ENCODE results near the gene HEPACAM2. TPM values are rescaled to one million over a fixed set of nuclear protein-coding genes. Genes with fewer than 3 reads are reported as not detected.

The HEPACAM2 gene
- polyA plus RNA-seq, 1 of the 3 experiments (the other 2 are of a cell fraction): not detected

DNA sequence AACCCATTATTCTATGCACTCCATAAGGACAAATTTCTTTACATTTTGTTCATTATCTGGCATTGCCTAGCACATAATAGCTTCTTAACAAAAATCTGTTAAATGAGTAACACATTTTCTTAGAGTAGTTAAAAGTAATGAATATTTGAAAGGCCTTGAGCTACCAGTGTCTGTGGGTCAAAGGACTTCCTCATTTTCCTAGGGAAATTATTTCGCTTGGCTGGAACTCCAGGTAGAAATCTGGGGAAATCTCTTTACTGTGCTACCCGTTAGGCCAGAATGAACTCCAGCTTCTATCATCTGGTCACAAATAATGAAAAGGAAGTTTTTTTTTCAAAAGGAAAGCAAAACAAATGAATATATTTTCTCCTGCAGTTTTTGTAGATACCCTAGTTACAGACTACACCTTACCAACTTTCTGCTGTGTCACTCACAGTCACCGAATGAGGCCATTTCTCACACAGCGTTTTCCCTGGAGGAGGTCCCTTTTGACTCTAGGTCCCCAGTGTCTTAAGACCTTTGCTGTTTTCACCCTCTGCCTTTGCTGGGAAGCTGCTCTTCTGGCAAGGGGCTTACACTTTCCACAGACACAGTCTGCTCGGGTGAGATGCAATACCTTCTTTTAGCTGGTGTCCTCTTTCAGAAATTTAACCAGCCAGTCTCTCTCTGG, 79.7 kb downstream of the HEPACAM2 start (continued):
- TF ChIP-seq, protein P1, sequence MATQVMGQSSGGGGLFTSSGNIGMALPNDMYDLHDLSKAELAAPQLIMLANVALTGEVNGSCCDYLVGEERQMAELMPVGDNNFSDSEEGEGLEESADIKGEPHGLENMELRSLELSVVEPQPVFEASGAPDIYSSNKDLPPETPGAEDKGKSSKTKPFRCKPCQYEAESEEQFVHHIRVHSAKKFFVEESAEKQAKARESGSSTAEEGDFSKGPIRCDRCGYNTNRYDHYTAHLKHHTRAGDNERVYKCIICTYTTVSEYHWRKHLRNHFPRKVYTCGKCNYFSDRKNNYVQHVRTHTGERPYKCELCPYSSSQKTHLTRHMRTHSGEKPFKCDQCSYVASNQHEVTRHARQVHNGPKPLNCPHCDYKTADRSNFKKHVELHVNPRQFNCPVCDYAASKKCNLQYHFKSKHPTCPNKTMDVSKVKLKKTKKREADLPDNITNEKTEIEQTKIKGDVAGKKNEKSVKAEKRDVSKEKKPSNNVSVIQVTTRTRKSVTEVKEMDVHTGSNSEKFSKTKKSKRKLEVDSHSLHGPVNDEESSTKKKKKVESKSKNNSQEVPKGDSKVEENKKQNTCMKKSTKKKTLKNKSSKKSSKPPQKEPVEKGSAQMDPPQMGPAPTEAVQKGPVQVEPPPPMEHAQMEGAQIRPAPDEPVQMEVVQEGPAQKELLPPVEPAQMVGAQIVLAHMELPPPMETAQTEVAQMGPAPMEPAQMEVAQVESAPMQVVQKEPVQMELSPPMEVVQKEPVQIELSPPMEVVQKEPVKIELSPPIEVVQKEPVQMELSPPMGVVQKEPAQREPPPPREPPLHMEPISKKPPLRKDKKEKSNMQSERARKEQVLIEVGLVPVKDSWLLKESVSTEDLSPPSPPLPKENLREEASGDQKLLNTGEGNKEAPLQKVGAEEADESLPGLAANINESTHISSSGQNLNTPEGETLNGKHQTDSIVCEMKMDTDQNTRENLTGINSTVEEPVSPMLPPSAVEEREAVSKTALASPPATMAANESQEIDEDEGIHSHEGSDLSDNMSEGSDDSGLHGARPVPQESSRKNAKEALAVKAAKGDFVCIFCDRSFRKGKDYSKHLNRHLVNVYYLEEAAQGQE (IDR thresholded peaks at IDR 0.05; ENCODE audit: low read depth, low read length): no peak

DNA sequence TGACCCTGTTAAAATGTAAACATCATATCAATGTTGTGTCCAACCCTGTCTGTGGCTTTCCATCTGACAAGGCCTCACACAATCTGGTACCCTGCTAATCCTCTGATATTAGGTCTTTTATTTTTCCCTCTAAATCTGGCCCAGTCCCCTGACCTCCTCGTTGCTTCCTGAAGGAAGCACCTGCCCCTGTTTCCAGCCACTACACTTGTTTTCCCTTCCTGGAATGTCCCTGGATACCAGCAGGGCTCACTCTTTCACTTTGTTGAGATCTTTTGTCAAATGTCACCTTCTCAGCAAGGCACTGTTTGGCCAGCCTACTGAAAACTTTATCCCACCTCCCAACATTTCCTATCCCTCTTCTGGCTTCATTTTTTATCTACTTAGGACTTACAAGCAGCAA, 80.2 kb downstream of the HEPACAM2 start:
- 0 out of 2 replicates have a peak overlapping the region, but pooled peaks have one; percentile 85 for H3K4me2 ChIP-seq
- WGBS (ENCODE audit: low lambda C conversion rate): 55% methylated on average over 1 of the region's 1 CpG
- no peaks in the 10 kb centered on the region for H3K9me3 ChIP-seq
- peaks cover 0 to 9% of the 10 kb centered on the region in 2 experiments; a peak in 3 of 4 replicates for H3K4me1 ChIP-seq (ENCODE audit: control insufficient read depth in 1 of 2, insufficient read depth in 2 of 2, low read depth in 1 of 2, low read length in 1 of 2)
- H2AFZ ChIP-seq (ENCODE audit: low read depth): 0 out of 2 replicates have a peak overlapping the region, but pooled peaks have one; percentile 95
- CTCF ChIA-PET: interaction anchor here (0.7 to 1.5 kb wide), 2 partner anchors 13 to 14 kb away, joined by 3 to 4 read pairs; no protein-coding TSS in a partner anchor
- H3K27ac ChIP-seq (ENCODE audit: low read depth in 2 of 2, low read length in 1 of 2): no peak overlapping the region
- no peaks in the 10 kb centered on the region for H3K9me2 ChIP-seq
- no peaks in the 10 kb centered on the region; the same call in 1 of the 2 replicates for H3K79me2 ChIP-seq (ENCODE audit: insufficient read depth)
- no peak overlapping the region for H3K4me3 ChIP-seq (ENCODE audit: low read depth in 2 of 2, low read length in 1 of 2)
- H3K9ac ChIP-seq: no peak overlapping the region
- H3F3A ChIP-seq (replicated peaks; ENCODE audit: insufficient read depth): peaks cover 15% of the 10 kb centered on the region
- no peak for TF ChIP-seq NRF1 (IDR thresholded peaks at IDR 0.05; ENCODE audit: low read depth, low read length)
- no peak for TF ChIP-seq ELF1 (IDR thresholded peaks at IDR 0.05)
- no peak for TF ChIP-seq GABPA (IDR thresholded peaks at IDR 0.05; ENCODE audit: low read depth)
- no peaks in the 10 kb centered on the region for H4K20me1 ChIP-seq (ENCODE audit: insufficient read depth)
- no peaks in the 10 kb centered on the region for H3K27me3 ChIP-seq (ENCODE audit: insufficient read depth)
- POLR2A ChIA-PET: no interaction called here
- DNase-seq: no peak
- H3K36me3 ChIP-seq (replicated peaks in 1 of 2; ENCODE audit: control insufficient read depth in 1 of 2, insufficient read depth in 2 of 2, low read length in 1 of 2): peaks cover 4 to 12% of the 10 kb centered on the region in 2 experiments

DNA sequence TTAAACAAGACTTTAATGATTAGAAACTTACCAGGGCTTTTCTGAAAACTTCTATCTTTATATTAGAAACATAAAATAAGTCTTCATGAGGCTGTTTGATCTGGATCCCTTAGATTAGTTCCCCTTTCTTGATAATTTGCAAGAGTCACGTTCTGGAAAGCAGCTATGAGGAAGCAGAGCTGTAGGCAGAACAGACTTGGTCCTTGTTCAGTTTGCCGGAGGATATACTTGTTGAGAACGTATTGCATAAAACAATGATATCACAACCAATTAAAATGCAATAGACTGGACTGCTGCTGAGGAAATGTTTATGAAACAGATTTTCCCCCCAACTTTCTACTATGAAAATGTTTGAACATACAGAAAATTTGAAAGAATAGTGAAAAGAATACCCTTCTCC, 80.9 kb downstream of the HEPACAM2 start:
- ChIA-PET CTCF (interaction anchor here (0.7 kb wide), 1 partner anchor 12 kb away, joined by 3 read pairs; no protein-coding TSS in a partner anchor), POLR2A (no interaction called here)

More for the DNA sequence above, 80.9 kb downstream of the HEPACAM2 start:
- no peaks in the 10 kb centered on the region for H3K27me3 ChIP-seq (ENCODE audit: insufficient read depth)
- no peak overlapping the region for H3K4me2 ChIP-seq
- WGBS (ENCODE audit: low lambda C conversion rate): 81% methylated on average over 3 of the region's 3 CpGs
- H3K36me3 ChIP-seq (replicated peaks in 1 of 2; ENCODE audit: control insufficient read depth in 1 of 2, insufficient read depth in 2 of 2, low read length in 1 of 2): peaks cover 4 to 12% of the 10 kb centered on the region in 2 experiments
- H3K4me1 ChIP-seq (ENCODE audit: control insufficient read depth in 1 of 2, insufficient read depth in 2 of 2, low read depth in 1 of 2, low read length in 1 of 2): peaks cover 0 to 9% of the 10 kb centered on the region in 2 experiments; a peak in 3 of 4 replicates
- H3K79me2 ChIP-seq (ENCODE audit: insufficient read depth): no peaks in the 10 kb centered on the region; the same call in 1 of the 2 replicates
- TF ChIP-seq EP300 (IDR thresholded peaks at IDR 0.05; ENCODE audit: borderline replicate concordance in 1 of 2, low read depth in 1 of 2, low read length in 1 of 2): no peak
- TF ChIP-seq, protein P2, sequence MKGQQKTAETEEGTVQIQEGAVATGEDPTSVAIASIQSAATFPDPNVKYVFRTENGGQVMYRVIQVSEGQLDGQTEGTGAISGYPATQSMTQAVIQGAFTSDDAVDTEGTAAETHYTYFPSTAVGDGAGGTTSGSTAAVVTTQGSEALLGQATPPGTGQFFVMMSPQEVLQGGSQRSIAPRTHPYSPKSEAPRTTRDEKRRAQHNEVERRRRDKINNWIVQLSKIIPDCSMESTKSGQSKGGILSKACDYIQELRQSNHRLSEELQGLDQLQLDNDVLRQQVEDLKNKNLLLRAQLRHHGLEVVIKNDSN (IDR thresholded peaks at IDR 0.05; ENCODE audit: borderline replicate concordance, low read depth): no peak
- no peak for TF ChIP-seq FOXM1 (IDR thresholded peaks at IDR 0.05; ENCODE audit: low read depth)
- TF ChIP-seq, protein P3, sequence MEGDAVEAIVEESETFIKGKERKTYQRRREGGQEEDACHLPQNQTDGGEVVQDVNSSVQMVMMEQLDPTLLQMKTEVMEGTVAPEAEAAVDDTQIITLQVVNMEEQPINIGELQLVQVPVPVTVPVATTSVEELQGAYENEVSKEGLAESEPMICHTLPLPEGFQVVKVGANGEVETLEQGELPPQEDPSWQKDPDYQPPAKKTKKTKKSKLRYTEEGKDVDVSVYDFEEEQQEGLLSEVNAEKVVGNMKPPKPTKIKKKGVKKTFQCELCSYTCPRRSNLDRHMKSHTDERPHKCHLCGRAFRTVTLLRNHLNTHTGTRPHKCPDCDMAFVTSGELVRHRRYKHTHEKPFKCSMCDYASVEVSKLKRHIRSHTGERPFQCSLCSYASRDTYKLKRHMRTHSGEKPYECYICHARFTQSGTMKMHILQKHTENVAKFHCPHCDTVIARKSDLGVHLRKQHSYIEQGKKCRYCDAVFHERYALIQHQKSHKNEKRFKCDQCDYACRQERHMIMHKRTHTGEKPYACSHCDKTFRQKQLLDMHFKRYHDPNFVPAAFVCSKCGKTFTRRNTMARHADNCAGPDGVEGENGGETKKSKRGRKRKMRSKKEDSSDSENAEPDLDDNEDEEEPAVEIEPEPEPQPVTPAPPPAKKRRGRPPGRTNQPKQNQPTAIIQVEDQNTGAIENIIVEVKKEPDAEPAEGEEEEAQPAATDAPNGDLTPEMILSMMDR (IDR thresholded peaks at IDR 0.05): no peak
- TF ChIP-seq RXRA (IDR thresholded peaks at IDR 0.05; ENCODE audit: borderline replicate concordance, low read depth): no peak
- no peak for TF ChIP-seq MXI1 (IDR thresholded peaks at IDR 0.05; ENCODE audit: low read depth, low read length)
- TF ChIP-seq, protein P4, sequence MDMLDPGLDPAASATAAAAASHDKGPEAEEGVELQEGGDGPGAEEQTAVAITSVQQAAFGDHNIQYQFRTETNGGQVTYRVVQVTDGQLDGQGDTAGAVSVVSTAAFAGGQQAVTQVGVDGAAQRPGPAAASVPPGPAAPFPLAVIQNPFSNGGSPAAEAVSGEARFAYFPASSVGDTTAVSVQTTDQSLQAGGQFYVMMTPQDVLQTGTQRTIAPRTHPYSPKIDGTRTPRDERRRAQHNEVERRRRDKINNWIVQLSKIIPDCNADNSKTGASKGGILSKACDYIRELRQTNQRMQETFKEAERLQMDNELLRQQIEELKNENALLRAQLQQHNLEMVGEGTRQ (IDR thresholded peaks at IDR 0.05; ENCODE audit: borderline replicate concordance, low read depth, low read length): no peak
- TF ChIP-seq CHD2 (IDR thresholded peaks at IDR 0.05; ENCODE audit: low read length, partially characterized antibody): no peak
- no peak for TF ChIP-seq FOXJ3 (CRISPR knock-in tag; IDR thresholded peaks at IDR 0.05)
- no peak for TF ChIP-seq RAD21 (IDR thresholded peaks at IDR 0.05; ENCODE audit: low read length)
- no peak for TF ChIP-seq TAF1 (IDR thresholded peaks at IDR 0.05; ENCODE audit: borderline replicate concordance, low read depth, low read length)
- no peak for TF ChIP-seq TCF12 (IDR thresholded peaks at IDR 0.05)
- no peak for TF ChIP-seq TEAD4 (IDR thresholded peaks at IDR 0.05; ENCODE audit: borderline replicate concordance, insufficient read depth)
- TF ChIP-seq GABPA (IDR thresholded peaks at IDR 0.05; ENCODE audit: low read depth): no peak
- no peak for TF ChIP-seq MEF2A (IDR thresholded peaks at IDR 0.05; ENCODE audit: borderline replicate concordance, low read depth)
- no peaks in the 10 kb centered on the region for H3K9me3 ChIP-seq
- no peak overlapping the region for H3K9ac ChIP-seq
- no peak overlapping the region for H2AFZ ChIP-seq (ENCODE audit: low read depth)
- no peak for DNase-seq
- peaks cover 10% of the 10 kb centered on the region for H3F3A ChIP-seq (replicated peaks; ENCODE audit: insufficient read depth)
- no peaks in the 10 kb centered on the region for H4K20me1 ChIP-seq (ENCODE audit: insufficient read depth)
- no peak overlapping the region for H3K4me3 ChIP-seq (ENCODE audit: low read depth in 2 of 2, low read length in 1 of 2)
- H3K9me2 ChIP-seq: no peaks in the 10 kb centered on the region
- no peak overlapping the region for H3K27ac ChIP-seq (ENCODE audit: low read depth in 2 of 2, low read length in 1 of 2)

All from SK-N-SH (cell line).